Uterus (tissue), 4 donors: ENCODE data around the gene FOXJ1. TPM values are rescaled to one million over a fixed set of nuclear protein-coding genes. Genes with fewer than 3 reads are reported as not detected.

ENCODE experiments used
- DNase-seq, 2 donors: peaks; one replicate each; pipeline ENCODE4 v3.0.0-alpha.2; 2019 to 2020
- H3K27ac ChIP-seq, 2 donors: fragments of 200-600 bp; sonication (generic); 1 replicate in 1 of 2; 2 replicates in 1 of 2; pipeline ENCODE4 v1.5.1; 2016 to 2018
- H3K27me3 ChIP-seq, 2 donors: fragments of 200-600 bp; sonication (generic); one replicate each; pipeline ENCODE4 v1.5.1; 2018 to 2019; ENCODE audit warnings: control low read depth in 1 of 2
- H3K36me3 ChIP-seq, 2 donors: fragments of 200-600 bp; sonication (generic); one replicate each; pipeline ENCODE4 v1.5.1; 2019; ENCODE audit warnings: control low read depth in 1 of 2
- H3K4me1 ChIP-seq, 2 donors: fragments of 200-600 bp; sonication (generic); one replicate each; pipeline ENCODE4 v1.5.1; 2018 to 2019; ENCODE audit warnings: control low read depth in 1 of 2
- H3K4me3 ChIP-seq, 2 donors: fragments of 200-600 bp; sonication (generic); 1 replicate in 1 of 2; 2 replicates in 1 of 2; pipeline ENCODE4 v1.5.1; 2018 to 2019; ENCODE audit warnings: mild to moderate bottlenecking in 1 of 2
- H3K9me3 ChIP-seq, 2 donors: fragments of 200-600 bp; sonication (generic); one replicate each; pipeline ENCODE4 v1.5.1; 2019; ENCODE audit warnings: control low read depth in 1 of 2
- POLR2A ChIP-seq, 2 donors: fragments of 450-650 bp; IDR thresholded peaks; one replicate each; pipeline ENCODE4 v1.6.1; 2016; ENCODE audit warnings: antibody characterized with exemption in 2 of 2, mild to moderate bottlenecking in 1 of 2, moderate library complexity in 1 of 2
- intact Hi-C: fragments of 100-400 bp; cut with DNase I; formaldehyde crosslinking; loops from one replicate; pipeline ENCODE4 v1.15.1; 2023; ENCODE audit warnings: low total_unique reads
- total RNA-seq, 4 donors: library from RNA; depleted of rRNA in 3 of 4; stranded (reverse); fragments of >200 nt in 3 of 4; gene quantifications; one replicate each; pipeline versions ENCODE4 v1.1.0 to v1.2.4, GENCODE V29; 2014 to 2023
- TF ChIP-seq, protein P1 (sequence below), 4 experiments: fragments of 200-600 bp in 2 of 4; fragments of 450-650 bp in 2 of 4; sonication (generic) in 2 of 4; IDR thresholded peaks; one replicate each; pipeline ENCODE4 v1.5.1; 2016 to 2019; ENCODE audit warnings: antibody characterized with exemption in 4 of 4, mild to moderate bottlenecking in 2 of 4, moderate library complexity in 1 of 4
- donor health status: DM: yes; HTN: yes; CAD: no.

FOXJ1 gene
- total RNA-seq, 4 donors from 2014 or later = 0.51 to 14.0 (median 1.0) TPM

DNA sequence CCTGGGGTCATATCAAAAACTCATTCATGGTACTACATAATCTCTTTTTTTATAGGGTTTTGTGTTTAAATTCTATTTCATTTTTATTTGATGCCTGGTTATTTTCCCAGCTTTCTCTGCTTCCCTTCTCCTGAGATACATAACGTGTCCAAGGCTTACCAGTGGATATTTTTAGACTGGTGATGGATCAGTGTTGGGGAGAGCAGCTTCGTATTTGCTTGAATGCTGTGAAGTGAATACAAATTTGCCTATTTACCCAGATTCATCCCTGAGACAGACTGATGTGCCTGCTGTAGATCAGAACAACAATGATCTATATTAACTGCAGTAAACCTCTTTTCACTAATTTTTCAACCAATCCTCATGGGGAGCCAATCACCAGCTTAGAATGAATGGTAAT is 43.2 kb upstream of the FOXJ1 start:
- TF ChIP-seq POLR2A (IDR thresholded peaks at IDR 0.05) = no peak
- intact Hi-C loops = no loop called here
- Histone ChIP-seq H3K27me3 (no peaks in the 10 kb centered on the region), H3K4me3 (no peak overlapping the region), H3K36me3 (no peaks in the 10 kb centered on the region), H3K27ac (no peak overlapping the region), H3K4me1 (no peaks in the 10 kb centered on the region), H3K9me3 (no peaks in the 10 kb centered on the region)
- no peak for DNase-seq

DNA sequence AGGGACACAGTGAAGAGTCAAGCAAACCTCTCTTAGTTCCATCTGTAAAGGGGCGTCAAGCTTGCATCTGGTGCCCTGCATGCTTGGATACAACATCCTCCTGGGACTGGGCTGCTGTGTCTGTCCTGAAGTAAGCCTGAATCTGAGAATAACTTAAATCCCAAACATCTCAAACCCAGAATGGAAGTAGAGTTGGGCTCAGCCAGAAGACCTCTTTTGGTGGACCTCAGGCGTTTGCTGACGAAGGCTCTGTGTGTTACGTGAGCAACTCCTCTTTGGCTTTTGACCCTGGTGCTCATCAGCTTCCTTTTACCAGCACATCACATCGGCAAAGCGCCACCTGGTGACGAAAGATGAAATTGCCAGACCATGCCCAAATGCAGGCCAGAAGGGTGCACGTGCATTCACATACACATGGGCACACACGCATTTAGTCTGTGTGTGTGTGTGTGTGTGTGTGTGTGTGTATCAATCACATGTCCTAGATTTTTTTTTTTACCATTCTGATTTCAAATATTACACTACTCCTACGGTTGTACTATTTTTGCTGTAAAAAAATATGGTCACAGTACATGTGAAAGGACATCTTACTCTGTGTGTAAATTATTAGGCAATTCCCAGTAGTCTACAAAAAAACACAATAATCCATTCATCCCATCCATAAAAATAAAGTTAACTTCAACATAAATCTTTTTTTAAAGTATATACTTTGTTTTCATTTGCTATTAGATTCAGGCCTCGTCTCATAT is 41.1 kb upstream of the FOXJ1 start:
- Histone ChIP-seq H3K4me1 (no peaks in the 10 kb centered on the region), H3K9me3 (no peaks in the 10 kb centered on the region), H3K4me3 (no peak overlapping the region), H3K27me3 (no peaks in the 10 kb centered on the region), H3K27ac (no peak overlapping the region), H3K36me3 (no peaks in the 10 kb centered on the region)
- intact Hi-C loops = no loop called here
- TF ChIP-seq, protein P1, sequence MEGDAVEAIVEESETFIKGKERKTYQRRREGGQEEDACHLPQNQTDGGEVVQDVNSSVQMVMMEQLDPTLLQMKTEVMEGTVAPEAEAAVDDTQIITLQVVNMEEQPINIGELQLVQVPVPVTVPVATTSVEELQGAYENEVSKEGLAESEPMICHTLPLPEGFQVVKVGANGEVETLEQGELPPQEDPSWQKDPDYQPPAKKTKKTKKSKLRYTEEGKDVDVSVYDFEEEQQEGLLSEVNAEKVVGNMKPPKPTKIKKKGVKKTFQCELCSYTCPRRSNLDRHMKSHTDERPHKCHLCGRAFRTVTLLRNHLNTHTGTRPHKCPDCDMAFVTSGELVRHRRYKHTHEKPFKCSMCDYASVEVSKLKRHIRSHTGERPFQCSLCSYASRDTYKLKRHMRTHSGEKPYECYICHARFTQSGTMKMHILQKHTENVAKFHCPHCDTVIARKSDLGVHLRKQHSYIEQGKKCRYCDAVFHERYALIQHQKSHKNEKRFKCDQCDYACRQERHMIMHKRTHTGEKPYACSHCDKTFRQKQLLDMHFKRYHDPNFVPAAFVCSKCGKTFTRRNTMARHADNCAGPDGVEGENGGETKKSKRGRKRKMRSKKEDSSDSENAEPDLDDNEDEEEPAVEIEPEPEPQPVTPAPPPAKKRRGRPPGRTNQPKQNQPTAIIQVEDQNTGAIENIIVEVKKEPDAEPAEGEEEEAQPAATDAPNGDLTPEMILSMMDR (IDR thresholded peaks at IDR 0.05) = peak; percentile 67 to 85 (median 80)
- TF ChIP-seq POLR2A (IDR thresholded peaks at IDR 0.05) = no peak
- DNase-seq = peak; percentile 84 to 85

DNA sequence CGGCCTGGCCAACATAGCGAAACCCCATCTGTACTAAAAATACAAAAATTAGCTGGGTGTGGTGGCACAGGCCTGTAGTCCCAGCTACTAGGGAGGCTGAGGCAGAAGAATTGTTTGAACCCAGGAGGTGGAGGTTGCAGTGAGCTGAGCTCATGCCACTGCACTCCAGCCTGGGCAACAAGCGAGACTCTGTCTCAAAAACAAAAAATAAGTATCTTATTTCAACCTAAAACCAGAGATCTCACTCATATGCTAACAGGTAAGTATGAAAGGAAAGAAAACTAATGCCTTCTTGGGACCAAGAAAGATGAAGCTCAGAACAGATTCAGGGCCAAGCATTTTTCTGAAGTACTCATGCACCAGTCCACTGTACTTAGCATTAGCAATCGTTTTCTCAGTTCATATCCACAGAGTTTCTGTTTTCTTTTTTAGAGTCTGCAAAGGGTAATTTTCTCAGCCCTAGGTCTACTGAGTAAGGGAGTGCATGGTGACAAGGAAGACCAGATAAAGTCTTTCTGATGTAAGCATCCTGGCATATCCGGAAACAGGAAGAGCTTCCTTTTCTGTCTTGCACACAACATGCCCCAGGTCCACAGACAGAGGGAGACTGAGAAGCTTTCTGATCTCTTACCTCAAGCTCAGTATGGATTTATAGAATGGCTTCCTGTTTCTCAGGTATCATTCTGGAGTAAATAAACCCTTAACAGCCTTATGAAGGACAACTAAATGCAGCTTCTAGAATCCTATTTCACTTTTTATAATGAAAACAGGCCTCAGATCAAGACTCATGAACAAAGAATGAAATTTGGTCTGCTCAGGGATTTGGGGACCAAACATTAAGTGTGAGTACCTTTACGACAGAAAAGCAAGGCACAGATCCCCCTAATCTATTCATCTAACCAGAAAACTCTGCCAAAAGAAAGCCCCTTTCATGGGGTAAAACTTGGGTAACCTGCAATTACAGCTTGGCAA is 38.7 kb upstream of the FOXJ1 start:
- intact Hi-C loops = no loop called here
- no peaks in the 10 kb centered on the region for H3K9me3 ChIP-seq
- no peaks in the 10 kb centered on the region for H3K27me3 ChIP-seq
- no peak for DNase-seq
- TF ChIP-seq, protein P1 (IDR thresholded peaks at IDR 0.05) = no peak
- no peak for TF ChIP-seq POLR2A (IDR thresholded peaks at IDR 0.05)
- no peaks in the 10 kb centered on the region for H3K36me3 ChIP-seq
- H3K4me3 ChIP-seq = no peak overlapping the region
- no peaks in the 10 kb centered on the region for H3K4me1 ChIP-seq
- no peak overlapping the region for H3K27ac ChIP-seq

DNA sequence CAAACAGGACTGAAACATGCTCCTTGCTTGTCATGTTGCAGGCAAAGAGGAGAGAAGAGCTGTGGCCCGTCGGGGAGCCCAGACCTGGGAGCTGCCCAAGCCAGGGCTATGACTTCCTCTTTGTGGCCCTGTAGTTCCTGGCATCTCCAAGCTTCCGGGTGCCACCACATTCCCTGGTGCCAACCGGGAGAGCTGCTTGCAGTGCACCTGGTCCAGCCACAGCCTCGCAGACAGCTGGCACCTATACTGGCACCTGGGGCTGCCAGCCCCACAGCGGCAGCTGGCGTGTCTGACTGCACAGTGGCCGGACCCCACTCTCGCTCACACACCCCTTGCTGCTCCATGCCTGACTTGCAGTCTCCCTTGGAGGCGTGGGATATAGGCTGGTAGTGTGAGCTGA is 37.1 kb upstream of the FOXJ1 start:
- DNase-seq = no peak
- Histone ChIP-seq H3K36me3 (no peaks in the 10 kb centered on the region), H3K27me3 (no peaks in the 10 kb centered on the region), H3K9me3 (no peaks in the 10 kb centered on the region), H3K27ac (no peak overlapping the region), H3K4me3 (no peak overlapping the region), H3K4me1 (no peaks in the 10 kb centered on the region)
- TF ChIP-seq POLR2A (IDR thresholded peaks at IDR 0.05) = no peak
- intact Hi-C loops = no loop called here

DNA sequence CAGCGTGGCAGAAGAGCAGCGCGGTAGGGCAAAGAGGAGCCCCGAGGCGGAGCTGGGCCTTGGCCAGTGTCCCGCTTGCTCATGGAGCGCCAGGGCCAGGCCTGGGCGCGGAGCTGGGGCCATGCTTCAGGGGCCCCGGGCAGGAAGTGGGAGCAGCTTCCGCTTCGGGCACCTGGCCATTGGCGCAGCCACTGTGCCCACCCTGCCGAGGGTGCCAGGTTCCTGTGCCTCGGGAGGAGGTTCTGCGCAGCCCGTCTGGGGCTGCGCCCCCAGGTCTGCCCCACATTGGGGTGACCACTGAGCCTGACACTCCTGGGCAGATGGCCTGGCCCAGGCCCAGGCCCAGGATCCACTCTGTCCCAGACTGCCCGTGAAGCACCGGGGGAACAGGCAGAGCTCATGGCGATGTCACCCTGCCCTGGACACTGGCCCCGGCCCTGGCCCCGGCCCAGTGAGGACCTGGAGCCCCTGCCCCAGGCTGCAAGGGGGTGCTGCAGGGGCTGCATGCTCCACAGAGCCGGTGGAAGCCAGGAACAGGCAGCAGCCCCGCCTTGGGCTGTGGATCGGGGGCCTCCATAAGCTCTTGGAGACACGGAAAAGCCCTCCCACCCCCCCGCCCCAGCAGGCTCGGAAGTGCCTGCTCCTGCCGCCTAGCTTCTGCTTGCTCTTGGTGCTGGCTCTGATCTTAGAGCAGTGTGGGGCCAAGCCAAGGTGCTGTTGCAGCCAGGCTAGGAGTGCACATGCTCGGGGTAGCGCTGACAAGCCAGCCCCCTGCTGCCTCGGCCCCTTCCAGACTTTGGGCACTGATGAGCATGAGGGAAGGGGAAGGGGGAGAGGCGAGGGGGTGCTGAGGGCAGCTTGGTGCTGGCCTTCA is 35.9 kb upstream of the FOXJ1 start:
- TF ChIP-seq POLR2A (IDR thresholded peaks at IDR 0.05) = no peak
- TF ChIP-seq, protein P1 (IDR thresholded peaks at IDR 0.05) = no peak
- H3K9me3 ChIP-seq = no peaks in the 10 kb centered on the region
- intact Hi-C loops = no loop called here

More for the DNA sequence above, 35.9 kb upstream of the FOXJ1 start:
- no peak overlapping the region for H3K27ac ChIP-seq
- no peaks in the 10 kb centered on the region for H3K27me3 ChIP-seq
- no peaks in the 10 kb centered on the region for H3K4me1 ChIP-seq
- no peaks in the 10 kb centered on the region for H3K36me3 ChIP-seq
- no peak for DNase-seq
- no peak overlapping the region for H3K4me3 ChIP-seq
